ENCODE data around the gene CENPO.

GRCh38 chr2:24845691-24846090, 52.5 kb downstream of the CENPO start:
- TF ChIP-seq, protein P1, sequence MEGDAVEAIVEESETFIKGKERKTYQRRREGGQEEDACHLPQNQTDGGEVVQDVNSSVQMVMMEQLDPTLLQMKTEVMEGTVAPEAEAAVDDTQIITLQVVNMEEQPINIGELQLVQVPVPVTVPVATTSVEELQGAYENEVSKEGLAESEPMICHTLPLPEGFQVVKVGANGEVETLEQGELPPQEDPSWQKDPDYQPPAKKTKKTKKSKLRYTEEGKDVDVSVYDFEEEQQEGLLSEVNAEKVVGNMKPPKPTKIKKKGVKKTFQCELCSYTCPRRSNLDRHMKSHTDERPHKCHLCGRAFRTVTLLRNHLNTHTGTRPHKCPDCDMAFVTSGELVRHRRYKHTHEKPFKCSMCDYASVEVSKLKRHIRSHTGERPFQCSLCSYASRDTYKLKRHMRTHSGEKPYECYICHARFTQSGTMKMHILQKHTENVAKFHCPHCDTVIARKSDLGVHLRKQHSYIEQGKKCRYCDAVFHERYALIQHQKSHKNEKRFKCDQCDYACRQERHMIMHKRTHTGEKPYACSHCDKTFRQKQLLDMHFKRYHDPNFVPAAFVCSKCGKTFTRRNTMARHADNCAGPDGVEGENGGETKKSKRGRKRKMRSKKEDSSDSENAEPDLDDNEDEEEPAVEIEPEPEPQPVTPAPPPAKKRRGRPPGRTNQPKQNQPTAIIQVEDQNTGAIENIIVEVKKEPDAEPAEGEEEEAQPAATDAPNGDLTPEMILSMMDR (IDR thresholded peaks at IDR 0.05; ENCODE audit: poor library complexity) = no peak
- TF ChIP-seq EZH2 (IDR thresholded peaks at IDR 0.05; ENCODE audit: borderline replicate concordance) = no peak
- no peak for TF ChIP-seq EZH2phosphoT487 (IDR thresholded peaks at IDR 0.05; ENCODE audit: low read depth, severe bottlenecking, unreplicated experiment)
